ENCODE results near the gene RNF207.
A peak's percentile ranks its signal among the peaks of the same experiment; 100 is the strongest.
"Not testable (repeated sequence)": the region's sequence is repeated elsewhere in the genome, so short reads cannot be mapped to it uniquely, and the experiment has no call there.

Gene RNF207

GRCh38 chr1:6199298-6200187 is 6.4 kb upstream of the RNF207 start, which contains the start of gene RPL22:
Gene RPL22 (minus strand): TSS chr1:6199595. CDS start chr1:6199573, 22 bp downstream.
- peak; percentile 89 to 91 (median 91) for DNase-seq (ENCODE audit: low read depth in 3 of 3, low spot score in 1 of 3)

DNA sequence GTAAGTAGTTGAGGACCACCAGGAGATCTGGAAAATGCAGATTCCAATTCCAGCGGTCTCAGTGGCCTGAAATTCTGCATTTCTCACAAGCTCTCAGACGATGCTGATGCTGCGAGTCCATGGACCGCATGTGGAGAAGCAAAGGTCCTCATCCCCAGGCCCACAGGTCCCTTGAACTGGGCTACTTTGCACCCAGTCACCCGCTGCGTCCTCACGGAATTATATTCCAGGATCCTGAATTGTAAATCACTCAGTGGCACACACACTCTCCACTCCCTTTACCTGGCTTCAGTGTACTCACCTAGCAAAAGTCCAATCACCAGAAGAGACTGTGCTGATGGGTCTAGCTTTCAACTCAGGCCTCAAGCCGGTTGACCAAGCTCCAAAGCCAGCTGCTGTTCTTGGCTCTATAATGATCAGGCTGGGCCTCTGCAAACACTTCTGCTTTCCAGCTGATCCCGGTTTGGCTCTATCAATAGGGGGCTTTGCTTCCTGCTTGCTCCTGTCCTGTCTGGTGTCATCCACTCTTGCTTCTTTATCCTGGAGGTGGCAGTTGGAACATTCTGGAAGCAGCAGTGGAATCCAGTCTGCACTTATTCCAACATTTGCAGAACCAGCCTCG is 5.6 kb upstream of the RNF207 start:
- no peak for DNase-seq (ENCODE audit: low read depth in 3 of 3, low spot score in 1 of 3)

- DNase-seq (ENCODE audit: low read depth in 3 of 3, low spot score in 1 of 3) = no peak
These were observed 3.7 kb upstream of the RNF207 start for GRCh38 chr1:6202256-6202655.

- DNase-seq (ENCODE audit: low read depth in 3 of 3, low spot score in 1 of 3) = no peak
These were observed 569 bp downstream of the RNF207 start for GRCh38 chr1:6206520-6206855.

GRCh38 chr1:6207075-6207885 is 1.4 kb downstream of the RNF207 start:
- DNase-seq (ENCODE audit: low read depth in 3 of 3, low spot score in 1 of 3) = no peak

GRCh38 chr1:6207921-6208320 is 2.0 kb downstream of the RNF207 start:
- no peak for DNase-seq (ENCODE audit: low read depth in 3 of 3, low spot score in 1 of 3)

GRCh38 chr1:6208723-6209660 is 3.1 kb downstream of the RNF207 start:
- peak in 1 of 3 donors; percentile 18 for DNase-seq (ENCODE audit: low read depth in 3 of 3, low spot score in 1 of 3)

- DNase-seq (ENCODE audit: low read depth in 3 of 3, low spot score in 1 of 3) = peak in 1 of 3 donors; percentile 10
These were observed 4.0 kb downstream of the RNF207 start for GRCh38 chr1:6209661-6210580.

GRCh38 chr1:6210591-6211355 is 4.9 kb downstream of the RNF207 start:
- DNase-seq (ENCODE audit: low read depth in 3 of 3, low spot score in 1 of 3) = no peak

DNA sequence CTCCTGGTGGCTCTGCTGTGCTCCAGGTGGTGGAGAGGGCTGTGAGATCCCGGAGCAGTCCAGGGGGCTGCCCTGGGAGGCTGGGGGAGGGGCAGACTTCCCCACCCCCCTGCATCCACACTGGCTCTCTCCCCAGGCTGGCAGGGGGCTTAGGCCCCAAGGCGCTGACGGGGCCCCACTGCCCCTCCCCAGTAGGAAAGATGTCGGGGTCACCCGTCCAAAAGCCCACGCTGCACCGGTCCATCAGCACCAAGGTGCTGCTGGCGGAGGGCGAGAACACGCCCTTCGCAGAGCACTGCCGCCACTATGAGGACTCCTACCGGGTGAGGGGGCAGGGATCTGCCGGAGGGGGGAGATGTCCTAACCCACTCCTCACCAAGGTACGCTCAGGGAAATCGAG is 5.8 kb downstream of the RNF207 start:
- no peak for DNase-seq (ENCODE audit: low read depth in 3 of 3, low spot score in 1 of 3)

- DNase-seq (ENCODE audit: low read depth in 3 of 3, low spot score in 1 of 3) = no peak
These were observed 6.5 kb downstream of the RNF207 start for GRCh38 chr1:6212193-6212959.

DNA sequence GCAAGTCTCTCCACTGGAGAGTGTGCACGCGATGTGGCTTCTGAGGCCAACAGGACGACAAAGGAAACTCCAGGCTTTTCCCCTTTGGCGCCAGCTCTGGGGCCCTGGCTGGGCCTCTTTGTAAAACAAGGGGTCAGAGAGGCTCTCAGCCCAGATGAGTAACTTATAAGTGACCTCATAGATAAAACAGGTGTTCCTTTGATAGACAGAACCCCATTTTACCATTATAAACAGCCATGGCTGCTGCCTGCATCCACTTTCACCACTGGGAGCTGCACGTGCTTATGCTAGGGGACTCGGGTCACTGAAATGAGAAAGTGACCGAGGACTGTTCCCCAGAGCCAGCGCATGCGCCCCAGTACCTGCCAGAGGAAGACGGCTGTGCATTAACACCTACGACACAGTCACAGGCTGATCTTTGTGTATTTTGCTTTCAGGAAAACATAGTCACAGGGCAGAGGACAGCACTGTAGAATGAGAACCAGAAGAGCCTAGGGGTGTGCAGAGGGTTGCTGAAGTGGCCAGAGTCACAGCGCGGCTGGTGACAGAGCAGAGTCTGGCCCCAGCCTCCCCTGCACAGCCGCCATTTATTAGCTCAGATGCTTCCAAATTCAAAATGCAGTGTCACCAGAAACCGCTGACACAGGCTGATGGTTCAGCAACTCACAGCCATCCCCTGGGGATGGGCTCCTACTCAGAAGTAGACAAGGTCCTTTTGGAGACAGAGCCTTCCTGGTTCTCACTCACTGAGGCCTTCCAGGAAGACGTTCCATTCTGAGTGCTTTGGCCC is 12.7 kb downstream of the RNF207 start:
- no peak for DNase-seq (ENCODE audit: low read depth in 3 of 3, low spot score in 1 of 3)

- DNase-seq (ENCODE audit: low read depth in 3 of 3, low spot score in 1 of 3) = not testable (repeated sequence)
These were observed 13.7 kb downstream of the RNF207 start for GRCh38 chr1:6219641-6220040.

DNA sequence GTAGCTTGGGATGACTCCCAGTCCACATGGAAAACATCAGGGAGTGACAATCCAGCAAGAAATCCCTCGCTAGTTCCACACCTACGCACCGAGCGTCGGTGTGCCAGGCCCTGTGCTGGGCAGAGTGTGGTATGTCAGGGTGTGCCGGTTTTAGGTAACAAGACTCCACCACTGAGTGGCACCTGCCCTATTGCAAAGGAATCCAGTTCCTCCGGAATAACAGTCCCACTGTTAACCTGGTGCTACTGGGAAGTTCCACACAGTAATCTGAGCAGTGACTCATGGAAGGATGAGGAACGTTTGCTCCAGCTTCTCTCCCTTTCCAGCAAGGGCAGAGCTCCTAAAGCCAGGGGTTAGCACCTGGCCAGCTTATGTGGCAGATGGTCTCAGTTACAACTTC is 14.3 kb downstream of the RNF207 start:
- no peak for DNase-seq (ENCODE audit: low read depth in 3 of 3, low spot score in 1 of 3)

DNA sequence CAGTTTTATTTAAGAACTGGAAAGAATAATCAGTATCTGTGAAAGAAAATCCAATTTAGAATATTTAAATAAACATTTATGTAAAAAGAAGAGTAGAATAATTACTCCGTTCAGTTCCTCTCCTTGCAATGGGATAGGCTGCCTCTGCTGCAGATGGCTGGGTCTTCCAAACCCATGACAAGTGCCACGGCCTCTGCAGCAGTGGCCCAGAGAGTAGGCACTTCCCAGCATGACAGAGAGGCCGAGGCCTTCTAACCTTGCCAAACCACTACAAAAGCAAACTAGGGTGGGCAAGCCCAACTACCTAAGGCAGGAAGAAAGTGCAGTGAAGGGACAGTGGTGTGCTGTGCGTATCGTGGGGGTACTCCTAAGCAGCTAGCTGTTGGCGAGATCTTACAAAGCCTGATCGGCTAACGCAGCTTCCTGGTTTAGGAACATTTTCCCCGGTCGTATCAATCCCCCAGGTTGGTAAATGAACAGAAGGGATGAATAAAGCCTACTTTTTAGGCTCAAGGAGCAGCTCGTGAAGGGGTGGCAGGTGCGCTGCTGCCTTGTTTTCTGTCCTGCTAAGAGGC is 15.4 kb downstream of the RNF207 start:
- DNase-seq (ENCODE audit: low read depth in 3 of 3, low spot score in 1 of 3) = no peak

- no peak for DNase-seq (ENCODE audit: low read depth in 3 of 3, low spot score in 1 of 3)
These were observed 16.7 kb downstream of the RNF207 start for GRCh38 chr1:6222636-6223035.

GRCh38 chr1:6223617-6224016 is 17.7 kb downstream of the RNF207 start:
- no peak for DNase-seq (ENCODE audit: low read depth in 3 of 3, low spot score in 1 of 3)
